Left ventricle myocardium superior (tissue), 1 donor: ENCODE results near the gene CTNNA1. TPM values are rescaled to one million over a fixed set of nuclear protein-coding genes. Genes with fewer than 3 reads are reported as not detected.

ENCODE experiments used
- ATAC-seq: fragments of 200-7000 bp; cut with Tn5 transposase; one replicate; pipeline ENCODE4 v1.9.1; 2020; ENCODE audit warnings: mild to moderate bottlenecking, moderate library complexity
- DNase-seq: peaks from one replicate; pipeline ENCODE4 v3.0.0-alpha.2; 2020
- intact Hi-C: fragments of 100-400 bp; cut with micrococcal nuclease; formaldehyde crosslinking; loops from one replicate; pipeline ENCODE4 v1.11.0; 2022
- total RNA-seq: library from RNA; stranded (reverse); fragmentation: NEBNext Ultra II Directional; extraction: Animal tissue kit (Norgen Biotek cat#: 25700); gene quantifications from one replicate; pipeline ENCODE4 v1.2.1, GENCODE V29; 2021
- donor health status: DM: no; HTN: yes; CAD: no; lungs with severe emphysema.

Gene CTNNA1
- total RNA-seq, 1 donor from 2014 or later = 296 TPM

DNA sequence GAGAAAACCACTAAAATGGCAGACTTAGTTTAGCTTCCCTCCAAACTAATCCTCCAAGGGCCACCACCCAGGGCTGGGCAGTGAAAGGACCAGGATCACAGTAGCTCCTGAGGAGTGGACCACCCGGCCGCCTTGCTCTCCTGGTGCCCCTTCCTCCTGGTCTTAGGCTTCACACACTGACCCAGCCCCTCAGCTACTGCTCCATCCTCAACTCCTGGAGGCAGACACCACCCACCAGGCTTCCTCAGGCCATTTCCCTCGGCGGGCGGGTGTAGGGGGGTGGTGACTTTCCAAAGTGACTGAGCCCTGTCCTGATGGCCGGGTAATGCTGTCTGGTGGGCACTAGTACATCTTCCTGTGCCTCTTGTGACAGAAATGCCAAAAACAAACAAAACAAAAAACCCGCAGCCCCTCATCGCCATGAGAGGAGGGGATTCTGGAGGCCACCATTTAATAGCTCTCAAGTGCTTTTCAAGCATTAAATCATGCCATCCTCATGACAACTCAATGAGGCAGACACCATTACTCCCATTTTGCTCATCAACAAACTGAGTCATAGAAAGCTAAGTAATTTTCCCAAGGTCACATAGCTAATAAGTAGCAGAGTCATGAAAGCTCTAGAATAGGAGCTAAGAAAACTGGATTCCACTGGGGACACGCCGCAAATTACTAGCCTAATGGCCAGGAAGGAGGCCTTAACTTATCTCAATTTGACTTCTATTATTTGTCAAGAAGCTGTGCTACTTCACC is 213.2 kb downstream of the CTNNA1 start:
- intact Hi-C loops = no loop called here
- ATAC-seq (no peak), DNase-seq (no peak)

GRCh38 chr5:138967791-138968448 is 214.7 kb downstream of the CTNNA1 start:
- intact Hi-C loops = no loop called here
- ATAC-seq (peak; percentile 18), DNase-seq (no peak)

GRCh38 chr5:138968601-138969000 is 215.4 kb downstream of the CTNNA1 start:
- no peak for DNase-seq
- intact Hi-C loops = no loop called here
- peak; percentile 2 for ATAC-seq

- intact Hi-C loops = no loop called here
- DNase-seq (no peak), ATAC-seq (peak; percentile 49)
Observed at GRCh38 chr5:138969323-138970002, 216.2 kb downstream of the CTNNA1 start.

DNA sequence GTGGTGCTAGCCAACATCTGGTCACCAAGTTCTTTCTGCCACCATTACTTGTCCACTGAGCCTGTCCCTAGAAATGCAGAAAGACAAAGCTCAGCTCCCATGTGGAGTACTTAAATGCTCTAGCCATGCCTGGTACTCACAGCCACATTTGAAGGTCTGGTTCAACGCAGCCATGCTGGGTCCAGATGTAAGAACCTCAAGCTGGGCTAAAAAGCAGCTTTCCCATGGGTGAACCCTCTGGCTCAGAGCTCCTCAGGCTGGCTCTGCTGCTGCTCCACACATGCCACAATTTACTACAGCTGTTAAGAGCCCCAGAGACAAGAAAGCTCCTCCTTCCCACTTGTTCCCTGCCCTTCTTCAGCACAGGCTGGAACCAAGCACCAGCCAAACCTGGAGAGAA is 219.0 kb downstream of the CTNNA1 start:
- peak; percentile 52 for DNase-seq
- ATAC-seq = peak; percentile 41
- intact Hi-C loops = no loop called here

DNA sequence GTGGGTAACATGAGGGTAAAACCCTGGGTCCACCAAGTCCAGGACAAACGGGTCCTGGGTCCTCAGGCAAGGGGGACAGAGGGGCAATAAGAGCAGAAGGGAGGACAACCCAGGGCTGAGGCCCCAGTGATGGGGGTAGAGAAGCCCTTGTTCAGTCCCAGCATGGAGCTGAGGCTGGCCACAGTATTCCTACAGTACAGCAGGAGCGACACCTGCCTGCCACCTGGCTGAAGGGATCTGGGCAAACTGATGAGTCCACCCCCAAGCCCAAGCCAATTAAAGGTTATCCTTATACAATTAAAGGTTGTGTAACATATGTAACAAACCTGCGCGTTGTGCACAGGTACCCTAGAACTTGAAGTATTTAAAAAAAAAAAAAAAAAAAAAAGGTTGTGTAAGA is 219.6 kb downstream of the CTNNA1 start:
- ATAC-seq = no peak
- DNase-seq = no peak
- intact Hi-C loops = no loop called here

GRCh38 chr5:138974227-138975063 is 221.2 kb downstream of the CTNNA1 start:
- ATAC-seq (peak; percentile 88), DNase-seq (peak; percentile 72)
- intact Hi-C loops = no loop called here

DNA sequence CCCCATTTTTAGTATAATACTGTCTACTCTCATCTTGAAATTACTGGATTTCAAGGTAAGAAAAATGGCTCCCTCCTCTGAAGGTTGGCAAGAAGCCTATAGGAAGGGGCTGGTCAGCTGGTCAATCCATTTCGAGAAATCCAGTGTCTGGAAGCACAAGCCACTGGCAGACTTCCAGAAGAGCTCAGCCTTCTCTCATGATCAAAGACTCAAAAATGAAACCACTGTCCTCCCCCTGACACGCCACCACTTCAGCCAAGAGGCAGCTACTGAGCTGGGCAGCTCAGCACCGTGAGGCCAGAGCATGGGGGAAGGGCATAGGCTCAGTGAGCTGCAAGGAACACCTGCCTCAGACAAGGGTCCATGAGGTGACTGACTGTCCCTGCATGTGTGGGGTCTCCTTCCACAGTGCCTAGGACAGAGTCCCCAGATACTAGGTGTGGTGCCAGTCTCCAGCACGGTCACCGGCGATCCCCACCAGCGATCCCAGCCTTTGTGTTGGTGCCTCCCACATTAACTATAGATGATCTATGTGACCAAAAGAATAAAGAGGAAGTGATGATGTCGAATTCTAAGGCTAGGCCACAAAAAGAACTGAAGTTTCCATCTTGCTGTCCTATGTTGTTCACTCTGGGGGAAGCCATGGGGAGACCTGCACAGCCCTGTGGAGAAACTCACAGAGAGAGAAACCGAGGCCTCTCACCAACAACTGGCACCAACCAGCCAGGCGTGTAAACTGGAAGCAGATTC is 222.0 kb downstream of the CTNNA1 start:
- peak; percentile 52 for DNase-seq
- intact Hi-C loops = no loop called here
- ATAC-seq = peak; percentile 42

DNA sequence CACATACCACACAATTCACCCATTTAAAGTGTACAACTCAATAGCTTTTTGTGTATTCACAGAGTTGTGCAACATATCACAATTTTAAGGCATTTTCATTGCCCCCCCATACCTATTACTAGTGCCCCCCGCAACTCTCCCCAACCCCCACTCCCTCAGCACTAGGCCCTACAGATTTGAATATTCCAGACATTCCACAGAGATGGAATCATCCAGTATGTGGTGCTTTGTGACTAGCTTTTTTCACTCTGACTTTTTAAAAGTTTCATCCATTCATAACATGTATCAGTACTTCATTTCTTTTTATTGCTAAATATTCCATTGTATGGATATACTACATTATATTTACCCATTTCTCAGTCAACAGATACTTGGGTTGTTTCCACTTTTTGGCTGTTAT is 224.9 kb downstream of the CTNNA1 start:
- ATAC-seq (no peak), DNase-seq (no peak)
- intact Hi-C loops = no loop called here

DNA sequence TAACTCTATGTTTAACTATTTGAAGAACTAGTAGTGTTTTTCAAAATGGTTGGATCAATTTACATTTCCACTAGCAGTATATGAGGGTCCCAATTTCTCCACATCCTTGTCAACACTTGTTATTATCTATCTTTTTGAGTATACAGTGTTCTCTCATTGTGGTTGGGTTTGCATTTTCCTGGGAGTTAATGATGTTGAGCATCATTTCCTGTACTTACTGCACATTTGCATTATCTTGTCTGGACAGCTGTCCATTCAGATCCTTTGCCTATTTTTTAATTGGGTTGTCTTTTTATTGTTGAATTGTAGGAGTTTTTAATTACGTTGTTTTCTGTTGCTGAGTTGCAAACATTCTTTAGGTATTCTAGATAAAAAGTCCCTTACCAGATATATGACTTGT is 225.4 kb downstream of the CTNNA1 start:
- intact Hi-C loops = no loop called here
- ATAC-seq (no peak), DNase-seq (no peak)

DNA sequence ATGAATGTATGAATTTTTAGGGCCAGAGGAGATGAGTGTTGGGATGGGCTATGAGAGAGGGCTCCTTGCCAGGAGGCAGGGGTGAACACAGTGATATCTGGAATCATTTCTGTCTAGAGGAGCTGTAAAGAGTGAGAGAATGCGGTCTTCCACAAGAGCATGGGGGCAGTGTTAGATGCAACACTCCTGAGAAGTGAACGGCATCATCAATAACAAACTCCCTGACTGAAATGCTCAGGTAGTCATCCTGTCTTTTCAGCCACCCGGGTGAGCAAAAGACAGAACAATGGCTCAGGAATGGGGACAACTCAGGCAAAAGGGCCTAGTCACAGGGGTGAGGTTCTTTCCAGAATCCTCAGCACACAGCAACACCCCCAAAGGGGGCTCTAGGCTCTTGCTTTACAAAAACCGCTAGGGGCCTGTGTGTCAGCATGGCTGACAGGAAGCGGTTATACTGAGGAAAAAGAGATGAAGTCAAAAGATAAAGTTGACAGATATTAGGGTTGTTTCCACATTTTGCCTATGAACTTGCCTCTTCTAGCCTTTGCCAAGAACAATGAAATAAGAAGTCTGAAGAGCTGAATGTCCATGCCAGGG is 226.6 kb downstream of the CTNNA1 start:
- ATAC-seq = no peak
- DNase-seq = no peak
- intact Hi-C loops = no loop called here

DNA sequence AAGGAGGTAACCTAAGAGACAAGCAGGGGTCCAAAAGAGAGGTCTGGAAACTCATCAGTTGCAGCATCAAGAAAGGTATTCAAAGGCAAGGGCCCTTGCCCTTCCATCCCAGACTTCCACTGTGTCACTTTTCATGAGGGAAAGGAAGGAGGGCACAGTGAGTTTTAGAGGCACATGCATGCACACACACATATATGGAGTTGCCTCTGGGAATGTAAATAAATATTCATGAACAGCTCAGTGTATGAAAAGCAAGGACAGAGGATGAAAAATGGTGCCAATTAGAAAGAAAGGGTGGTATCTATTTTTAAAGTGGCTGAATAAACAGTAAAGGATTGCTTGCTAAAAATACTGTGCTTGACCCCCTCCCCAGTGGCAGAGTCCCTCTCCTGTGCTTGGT is 227.2 kb downstream of the CTNNA1 start:
- intact Hi-C loops = no loop called here
- DNase-seq = no peak
- no peak for ATAC-seq

- intact Hi-C loops = no loop called here
- DNase-seq (no peak), ATAC-seq (no peak)
Observed at GRCh38 chr5:138981131-138981530, 227.9 kb downstream of the CTNNA1 start.

DNA sequence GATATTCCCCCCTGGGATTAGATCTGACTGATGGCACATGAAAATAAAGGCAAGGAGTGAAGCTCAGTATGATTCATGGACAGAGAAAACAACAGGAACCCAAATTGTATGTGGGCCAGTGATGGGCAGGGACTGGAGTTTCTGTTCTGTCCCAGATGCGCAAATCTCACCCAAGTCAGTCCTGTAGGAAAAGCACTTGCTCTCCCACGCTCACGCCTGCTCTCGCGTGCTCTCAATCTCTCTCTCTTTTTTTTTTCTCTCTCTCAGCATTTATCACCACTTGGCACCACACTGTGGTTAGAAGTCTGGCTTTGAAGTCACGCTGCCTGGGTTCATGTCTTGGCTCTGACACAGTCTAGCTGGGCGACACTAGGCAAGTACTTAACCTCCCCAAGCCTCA is 228.4 kb downstream of the CTNNA1 start:
- DNase-seq (no peak), ATAC-seq (peak; percentile 49)
- intact Hi-C loops = no loop called here

DNA sequence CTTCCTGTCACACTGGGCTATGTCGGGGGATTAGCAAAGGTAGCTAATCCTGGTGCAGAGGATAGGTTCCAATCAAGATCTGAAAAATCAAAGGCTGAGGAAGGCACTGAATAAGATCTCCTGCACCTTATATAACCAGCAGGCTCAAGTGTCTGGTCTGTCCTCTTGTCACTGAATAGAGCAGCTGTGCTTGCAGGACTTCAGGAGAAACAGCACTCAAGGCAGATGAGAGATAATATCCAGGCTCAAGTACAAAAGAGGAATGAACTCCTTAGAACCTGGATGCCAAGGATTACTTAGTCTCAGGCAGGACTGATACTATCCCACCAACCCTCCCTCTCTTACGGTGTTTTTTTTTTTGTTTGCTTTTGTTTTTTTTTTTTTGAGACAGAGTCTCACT is 230.8 kb downstream of the CTNNA1 start:
- DNase-seq (no peak), ATAC-seq (no peak)
- intact Hi-C loops = no loop called here
